ENCODE data around the gene COL4A2.

DNA sequence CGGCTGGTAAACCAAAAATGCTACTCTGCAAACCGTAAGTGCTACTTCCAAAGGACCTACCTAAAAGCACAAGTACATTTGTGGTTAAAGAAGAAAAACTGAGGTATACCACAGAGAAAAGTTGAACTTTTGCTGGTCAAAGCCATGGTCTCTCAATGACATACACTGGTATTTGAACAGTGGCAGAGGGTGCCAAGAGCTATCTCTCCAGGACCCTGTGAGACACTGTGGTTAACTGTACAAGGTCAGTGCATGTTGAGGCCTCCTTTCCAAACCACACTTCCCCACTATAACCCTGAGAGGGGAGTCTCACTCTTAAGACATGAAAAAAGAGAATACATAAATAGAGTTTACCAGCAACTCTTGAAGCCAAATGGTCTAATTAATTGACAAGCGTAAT lies 49.7 kb upstream of the COL4A2 start:
- TF ChIP-seq, protein P1, sequence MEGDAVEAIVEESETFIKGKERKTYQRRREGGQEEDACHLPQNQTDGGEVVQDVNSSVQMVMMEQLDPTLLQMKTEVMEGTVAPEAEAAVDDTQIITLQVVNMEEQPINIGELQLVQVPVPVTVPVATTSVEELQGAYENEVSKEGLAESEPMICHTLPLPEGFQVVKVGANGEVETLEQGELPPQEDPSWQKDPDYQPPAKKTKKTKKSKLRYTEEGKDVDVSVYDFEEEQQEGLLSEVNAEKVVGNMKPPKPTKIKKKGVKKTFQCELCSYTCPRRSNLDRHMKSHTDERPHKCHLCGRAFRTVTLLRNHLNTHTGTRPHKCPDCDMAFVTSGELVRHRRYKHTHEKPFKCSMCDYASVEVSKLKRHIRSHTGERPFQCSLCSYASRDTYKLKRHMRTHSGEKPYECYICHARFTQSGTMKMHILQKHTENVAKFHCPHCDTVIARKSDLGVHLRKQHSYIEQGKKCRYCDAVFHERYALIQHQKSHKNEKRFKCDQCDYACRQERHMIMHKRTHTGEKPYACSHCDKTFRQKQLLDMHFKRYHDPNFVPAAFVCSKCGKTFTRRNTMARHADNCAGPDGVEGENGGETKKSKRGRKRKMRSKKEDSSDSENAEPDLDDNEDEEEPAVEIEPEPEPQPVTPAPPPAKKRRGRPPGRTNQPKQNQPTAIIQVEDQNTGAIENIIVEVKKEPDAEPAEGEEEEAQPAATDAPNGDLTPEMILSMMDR (conservative IDR thresholded peaks at IDR 0.05; ENCODE audit: low read depth, low read length), result no peak
- no peak for TF ChIP-seq EZH2phosphoT487 (IDR thresholded peaks at IDR 0.05; ENCODE audit: borderline replicate concordance, low read length)
- TF ChIP-seq EZH2 (IDR thresholded peaks at IDR 0.05; ENCODE audit: low read length, unreplicated experiment), result no peak
